HEK293 (cell line): ENCODE data around the gene HSFX3.
"Not testable (repeated sequence)": the region's sequence is repeated elsewhere in the genome, so short reads cannot be mapped to it uniquely, and the experiment has no call there.

Source experiments
- CTCF ChIA-PET: fragments of 350-600 bp; formaldehyde crosslinking; extraction: SDS; loops from one replicate; lab custom pipeline; 2021; ENCODE audit warnings: antibody characterized with exemption; lab: Yijun Ruan, JAX
- POLR2A ChIA-PET: fragments of 300-600 bp; formaldehyde crosslinking; extraction: SDS; loops from one replicate; lab custom pipeline; 2020; ENCODE audit warnings: antibody characterized with exemption, inconsistent platforms; lab: Yijun Ruan, JAX
- H3K27ac ChIP-seq: fragments of 200-500 bp; sonication (Bioruptor generic); 2 replicates; pipeline ENCODE4 v1.5.1; 2014; ENCODE audit warnings: low read depth, low read length, control low read depth, inconsistent platforms; ENCODE audit errors: extremely low read depth
- H3K36me3 ChIP-seq, 2 experiments: fragments of 200-500 bp in 1 of 2; sonication (Bioruptor generic) in 1 of 2; 1 replicate in 1 of 2; 2 replicates in 1 of 2; pipeline ENCODE4 v1.5.1; 2014 to 2017; ENCODE audit warnings: inconsistent platforms in 2 of 2, low read length in 2 of 2; ENCODE audit not compliant: control insufficient read depth in 2 of 2, insufficient read depth in 1 of 2
- H3K4me1 ChIP-seq: fragments of 200-500 bp; sonication (Bioruptor generic); 2 replicates; pipeline ENCODE4 v1.5.1; 2014; ENCODE audit warnings: mild to moderate bottlenecking, low read length, inconsistent platforms; ENCODE audit not compliant: control insufficient read depth, insufficient read depth
- H3K4me3 ChIP-seq: 2 replicates; pipeline ENCODE4 v1.5.1; 2011; ENCODE audit warnings: low read depth, mild to moderate bottlenecking, control low read depth, low read length, moderate library complexity
- H3K9me3 ChIP-seq: fragments of 200-500 bp; sonication (Bioruptor generic); 2 replicates; pipeline ENCODE4 v1.5.1; 2014; ENCODE audit warnings: low read depth, low read length, inconsistent platforms; ENCODE audit not compliant: control insufficient read depth, insufficient read depth
- ZNF664 ChIP-seq: fragments of 450-650 bp; formaldehyde crosslinking; IDR thresholded peaks from 2 replicates; pipeline ENCODE4 v1.5.1; 2016; ENCODE audit warnings: missing biosample characterization, missing genetic modification characterization

The HSFX3 gene

DNA sequence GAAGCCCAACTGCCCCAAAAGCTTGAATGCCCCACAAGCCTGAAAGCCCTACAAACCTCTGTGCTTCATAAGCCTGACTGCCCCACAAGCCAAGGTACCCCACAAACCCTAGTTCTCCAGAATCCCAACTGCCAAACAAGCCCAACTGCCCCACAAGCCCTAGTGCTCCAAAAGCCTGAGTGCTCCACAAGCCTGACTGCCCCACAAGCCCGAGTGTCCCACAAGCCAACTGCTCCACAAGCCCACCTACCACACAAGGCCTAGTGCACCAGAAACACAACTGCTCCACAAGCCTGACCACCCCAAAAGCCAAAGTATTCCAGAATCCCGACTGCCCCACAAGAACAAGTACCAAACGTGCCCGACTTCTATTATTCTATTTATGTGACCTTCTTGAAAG, 13.6 kb upstream of the HSFX3 start:
- Histone ChIP-seq H3K9me3 (no peaks in the 10 kb centered on the region), H3K36me3 (no peaks in the 10 kb centered on the region)
- TF ChIP-seq ZNF664, result no peak
- TF ChIP-seq, all 188 proteins: peak for 0
- POLR2A ChIA-PET, result no interaction called here
- H3K4me1 ChIP-seq, result no peaks in the 10 kb centered on the region
- no peak overlapping the region for H3K4me3 ChIP-seq
- H3K27ac ChIP-seq, result no peak overlapping the region
- CTCF ChIA-PET, result no interaction called here

DNA sequence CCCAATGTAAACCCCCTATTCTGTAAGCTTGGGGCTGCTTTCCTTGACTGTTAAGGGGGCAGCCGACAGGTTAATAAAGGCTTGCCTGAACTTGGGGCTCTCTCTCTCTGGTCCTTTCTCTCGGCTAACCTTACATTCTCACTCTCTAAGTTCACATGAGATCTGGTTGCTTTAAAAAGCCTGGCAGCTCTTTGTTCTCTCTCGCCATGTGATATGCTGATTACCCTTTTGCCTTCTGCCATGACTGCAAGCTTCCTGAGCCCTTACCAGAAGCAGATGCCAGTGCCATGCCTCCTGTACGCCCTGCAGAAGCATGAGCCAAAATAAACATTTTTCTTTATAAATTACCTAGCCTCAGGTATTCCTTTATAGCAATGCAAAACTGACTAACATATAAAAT, 5.5 kb upstream of the HSFX3 start:
- POLR2A ChIA-PET, CTCF ChIA-PET, H3K36me3 ChIP-seq, H3K4me3 ChIP-seq, H3K4me1 ChIP-seq, H3K9me3 ChIP-seq, H3K27ac ChIP-seq: not testable (repeated sequence)

DNA sequence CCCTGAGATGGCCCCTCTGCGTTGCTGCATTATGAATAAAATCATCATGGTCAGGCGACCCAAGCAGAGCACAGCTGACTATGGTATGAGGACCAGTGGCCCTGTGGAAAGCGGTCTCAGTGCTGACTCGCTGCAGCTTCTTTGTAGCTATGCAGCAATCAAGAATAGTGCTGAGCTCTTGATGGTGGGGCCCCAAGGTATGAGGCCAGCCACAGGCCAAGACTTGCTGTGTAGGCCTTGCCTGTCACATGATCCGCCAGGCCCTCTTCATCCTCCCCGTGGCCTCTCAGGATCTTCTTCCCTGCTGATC, 2.2 kb upstream of the HSFX3 start:
- not testable (repeated sequence) for H3K4me1 ChIP-seq

DNA sequence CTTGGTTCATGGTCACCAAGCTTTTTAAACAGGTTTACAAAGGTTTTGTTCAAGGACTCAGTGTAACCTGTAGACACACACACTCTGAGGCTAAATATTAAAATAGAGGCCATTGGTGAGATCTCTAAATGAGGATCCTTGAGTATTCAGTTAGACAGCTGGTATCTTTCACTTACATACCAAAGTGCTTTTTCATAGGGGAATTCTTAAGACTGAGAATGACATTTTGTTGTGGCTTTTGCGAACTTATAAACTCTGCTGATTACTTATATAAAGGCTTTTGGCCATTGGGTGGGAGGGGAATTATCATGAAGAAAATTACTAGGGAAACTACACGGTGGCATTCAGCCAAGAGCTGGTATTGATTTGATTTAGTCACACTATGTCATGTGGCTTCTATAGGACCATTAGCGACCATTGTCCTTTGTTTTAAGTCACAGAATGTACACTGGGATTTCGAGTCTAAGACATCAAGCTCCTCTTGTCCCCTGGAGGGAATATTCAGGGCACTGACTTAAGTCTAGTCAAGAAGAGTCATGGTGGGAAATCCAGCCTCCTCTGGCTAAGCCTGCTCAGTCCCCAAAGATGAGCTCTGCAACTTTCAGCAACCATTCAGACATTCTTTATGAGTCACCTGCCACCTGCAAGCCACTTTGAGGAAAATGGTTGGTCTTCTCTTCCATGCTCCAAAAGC, 1.7 kb upstream of the HSFX3 start:
- H3K9me3 ChIP-seq, H3K4me1 ChIP-seq, POLR2A ChIA-PET, CTCF ChIA-PET, H3K27ac ChIP-seq, H3K36me3 ChIP-seq, H3K4me3 ChIP-seq: not testable (repeated sequence)

More for the DNA sequence above, 2.2 kb upstream of the HSFX3 start:
- CTCF ChIA-PET, H3K27ac ChIP-seq, H3K4me3 ChIP-seq, POLR2A ChIA-PET, H3K9me3 ChIP-seq, H3K36me3 ChIP-seq: not testable (repeated sequence)

DNA sequence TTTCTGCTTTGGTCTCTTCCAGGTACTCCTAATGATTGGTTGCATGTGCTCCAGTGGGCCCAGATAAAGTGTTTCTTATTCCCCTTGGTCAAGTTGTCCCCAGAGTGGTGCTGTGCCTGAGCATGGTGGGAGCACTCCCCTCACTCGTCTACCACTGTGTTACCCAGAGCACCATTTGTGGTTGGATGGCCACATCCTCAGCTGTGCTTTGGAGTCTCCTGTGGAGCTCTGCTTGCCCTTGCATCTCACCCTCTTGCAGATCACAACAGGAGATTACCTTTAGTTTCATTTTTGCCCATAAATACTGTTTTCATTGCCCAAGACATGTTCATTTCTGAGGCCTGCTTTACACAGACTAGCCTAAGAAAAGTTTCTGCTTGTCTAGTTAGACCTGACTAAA, 730 bp upstream of the HSFX3 start:
- H3K36me3 ChIP-seq, result peaks cover 0 to 11% of the 10 kb centered on the region in 2 experiments; a peak in 1 of 3 replicates
- H3K27ac ChIP-seq, H3K9me3 ChIP-seq, H3K4me3 ChIP-seq, CTCF ChIA-PET, POLR2A ChIA-PET, H3K4me1 ChIP-seq: not testable (repeated sequence)

DNA sequence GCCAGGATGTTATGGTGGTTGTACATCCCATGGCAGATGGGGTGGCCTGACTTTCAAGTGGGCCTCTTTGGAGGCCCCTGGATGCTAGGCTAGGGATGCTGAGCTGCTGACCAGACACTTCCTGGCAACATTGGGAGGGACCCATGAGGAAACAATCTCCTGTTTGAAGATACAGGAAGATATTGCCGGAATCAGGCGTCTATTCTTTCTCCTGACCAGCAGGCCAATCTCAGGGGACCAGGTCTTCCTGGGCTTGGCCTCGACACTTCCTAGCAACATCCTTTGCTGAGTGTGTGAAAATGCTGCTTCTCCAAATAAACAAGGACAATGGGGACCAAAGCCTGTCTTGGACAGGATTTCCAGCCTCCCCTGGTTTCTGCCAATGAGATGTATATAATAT, 1.9 kb downstream of the HSFX3 start:
- peaks cover 0 to 21% of the 10 kb centered on the region in 2 experiments; a peak in 1 of 3 replicates for H3K36me3 ChIP-seq
- H3K27ac ChIP-seq, H3K9me3 ChIP-seq, POLR2A ChIA-PET, H3K4me1 ChIP-seq, CTCF ChIA-PET, H3K4me3 ChIP-seq: not testable (repeated sequence)

DNA sequence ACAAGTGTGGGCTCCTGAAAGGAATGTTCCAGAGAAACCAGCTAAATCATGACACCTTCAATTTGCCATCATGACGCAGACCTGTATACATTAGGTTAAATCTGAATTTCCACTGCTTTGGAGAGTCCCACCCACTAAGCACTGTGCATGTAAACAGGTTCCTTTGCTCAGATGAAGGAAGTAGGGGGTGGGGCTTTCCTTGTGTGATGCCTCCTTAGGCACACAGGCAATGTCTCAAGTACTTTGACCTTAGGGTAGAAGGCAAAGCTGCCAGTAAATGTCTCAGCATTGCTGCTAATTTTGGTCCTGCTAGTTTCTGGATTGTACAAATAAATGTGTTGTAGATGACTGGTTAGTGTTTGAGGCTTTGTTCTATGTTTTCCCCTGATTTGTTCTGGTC, 2.8 kb downstream of the HSFX3 start:
- POLR2A ChIA-PET, result not testable (repeated sequence)

DNA sequence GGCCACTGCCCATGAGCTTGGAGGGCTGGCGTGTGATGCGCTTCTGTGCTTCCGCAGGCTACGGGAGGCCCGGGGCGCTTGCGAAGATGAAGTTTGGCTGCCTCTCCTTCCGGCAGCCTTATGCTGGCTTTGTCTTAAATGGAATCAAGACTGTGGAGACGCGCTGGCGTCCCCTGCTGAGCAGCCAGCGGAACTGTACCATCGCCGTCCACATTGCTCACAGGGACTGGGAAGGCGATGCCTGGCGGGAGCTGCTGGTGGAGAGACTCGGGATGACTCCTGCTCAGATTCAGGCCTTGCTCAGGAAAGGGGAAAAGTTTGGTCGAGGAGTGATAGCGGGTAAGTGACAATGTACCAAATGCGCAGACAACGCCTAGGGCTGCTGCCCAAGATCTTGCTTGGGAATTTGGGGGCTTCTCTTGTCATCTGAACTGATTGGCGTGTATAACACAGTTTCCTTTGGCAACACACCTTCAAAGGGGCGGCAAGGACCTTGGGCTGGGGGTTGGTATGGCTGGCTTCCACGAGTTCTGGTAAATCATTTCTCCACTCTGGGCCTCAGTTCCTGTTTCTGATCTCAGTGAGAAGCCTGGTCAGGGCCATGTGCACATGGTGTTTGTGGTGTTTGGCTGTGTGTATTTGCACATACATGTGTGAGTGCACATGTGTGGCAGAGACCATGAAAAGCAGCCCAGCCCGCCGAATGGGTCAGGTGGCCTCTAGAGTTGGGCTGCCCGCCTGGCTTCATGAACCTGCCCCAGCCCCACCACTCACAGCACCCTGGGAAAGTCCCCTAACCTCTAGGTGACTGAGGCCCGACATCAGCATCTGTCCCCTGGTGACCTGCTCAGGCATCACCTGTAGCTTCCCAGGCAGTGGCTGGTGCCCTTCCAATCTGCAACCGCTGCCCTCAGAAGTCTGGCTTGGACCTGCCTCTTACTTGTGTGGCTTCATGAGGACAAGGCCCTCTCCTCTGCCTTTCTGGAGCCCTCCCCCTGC, 3.9 kb downstream of the HSFX3 start:
- CTCF ChIA-PET, POLR2A ChIA-PET, H3K4me3 ChIP-seq, H3K27ac ChIP-seq, H3K9me3 ChIP-seq, H3K4me1 ChIP-seq: not testable (repeated sequence)
- H3K36me3 ChIP-seq, result peaks cover 0 to 21% of the 10 kb centered on the region in 2 experiments; a peak in 1 of 3 replicates

More for the DNA sequence above, 2.8 kb downstream of the HSFX3 start:
- H3K4me1 ChIP-seq, CTCF ChIA-PET, H3K4me3 ChIP-seq, H3K9me3 ChIP-seq, H3K27ac ChIP-seq: not testable (repeated sequence)
- H3K36me3 ChIP-seq, result peaks cover 0 to 21% of the 10 kb centered on the region in 2 experiments; a peak in 1 of 3 replicates
